Activated CD8-positive, alpha-beta memory T cell treated with anti-CD3 and anti-CD28 coated beads, Interleukin-2, amount 50 U/mL, for 1 hour (primary cell): ENCODE data around the gene NCDN.
"Not testable (repeated sequence)": the region's sequence is repeated elsewhere in the genome, so short reads cannot be mapped to it uniquely, and the experiment has no call there.

ENCODE experiments used
- DNase-seq: peaks from one replicate; pipeline ENCODE4 v3.0.0-alpha.2; 2020; ENCODE audit errors: extremely low read depth

The NCDN gene

DNA sequence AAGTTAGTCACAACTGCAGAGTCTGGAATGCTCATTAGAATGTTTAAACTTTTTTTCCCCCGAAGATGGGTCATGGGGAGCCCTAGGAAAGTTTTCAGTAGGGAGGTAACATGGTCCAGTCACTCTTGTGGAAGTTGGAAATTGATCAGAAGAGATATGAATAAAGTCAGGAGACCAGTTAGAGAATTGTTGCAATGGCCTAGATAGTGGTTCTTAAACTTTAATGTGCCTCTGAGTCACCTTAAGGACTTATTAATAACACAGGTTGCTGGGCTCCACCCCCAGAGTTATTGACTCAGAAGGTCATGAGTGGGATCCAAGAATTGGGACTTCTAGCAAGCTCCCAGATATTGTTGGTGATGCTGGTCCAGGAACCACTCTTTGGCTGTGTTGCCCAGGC lies 12.3 kb downstream of the NCDN start:
- DNase-seq = no peak

DNA sequence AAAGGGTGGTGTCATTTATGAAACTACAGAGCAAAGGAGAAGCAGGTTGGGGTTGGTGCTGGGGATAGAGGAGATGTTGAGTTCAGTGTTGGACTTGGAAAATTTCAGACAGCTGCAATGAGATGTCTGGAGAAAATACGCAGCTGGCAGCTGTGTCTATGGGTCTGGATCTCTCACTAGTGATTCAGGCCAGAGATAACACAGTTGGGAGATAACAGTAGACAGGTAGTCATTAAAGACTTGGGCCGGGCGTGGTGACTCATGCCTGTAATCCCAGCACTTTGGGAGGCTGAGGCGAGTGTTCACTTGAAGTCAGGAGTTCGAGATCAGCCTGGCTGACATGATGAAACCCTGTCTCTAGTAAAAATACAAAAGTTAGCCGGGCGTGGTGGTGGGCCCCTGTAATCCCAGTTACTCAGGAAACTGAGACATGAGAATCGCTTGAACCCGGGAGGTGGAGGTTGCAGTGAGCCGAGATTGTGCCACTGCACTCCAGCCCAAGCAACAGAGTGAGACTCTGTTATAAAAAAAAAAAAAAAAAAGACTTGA lies 13.1 kb downstream of the NCDN start:
- DNase-seq = no peak

DNA sequence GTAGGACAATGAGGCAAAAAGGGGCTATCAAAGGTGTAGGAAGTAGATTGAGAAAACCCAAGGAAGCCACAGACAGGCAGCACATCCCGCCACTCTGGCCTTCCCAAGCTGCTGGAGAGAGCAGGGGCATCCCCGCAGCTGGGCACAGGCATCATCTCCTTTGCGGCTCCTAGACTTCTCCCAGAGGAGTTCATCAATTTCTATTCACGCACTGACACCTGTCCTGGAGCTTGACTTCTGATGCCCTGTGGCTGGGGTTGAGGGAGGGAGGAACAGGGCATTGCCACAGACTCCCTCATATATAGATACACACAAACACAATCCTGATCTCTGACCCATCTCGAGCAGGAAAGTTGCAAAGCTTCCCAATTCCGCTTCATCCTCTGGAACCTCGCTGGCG lies 13.7 kb downstream of the NCDN start:
- no peak for DNase-seq

DNA sequence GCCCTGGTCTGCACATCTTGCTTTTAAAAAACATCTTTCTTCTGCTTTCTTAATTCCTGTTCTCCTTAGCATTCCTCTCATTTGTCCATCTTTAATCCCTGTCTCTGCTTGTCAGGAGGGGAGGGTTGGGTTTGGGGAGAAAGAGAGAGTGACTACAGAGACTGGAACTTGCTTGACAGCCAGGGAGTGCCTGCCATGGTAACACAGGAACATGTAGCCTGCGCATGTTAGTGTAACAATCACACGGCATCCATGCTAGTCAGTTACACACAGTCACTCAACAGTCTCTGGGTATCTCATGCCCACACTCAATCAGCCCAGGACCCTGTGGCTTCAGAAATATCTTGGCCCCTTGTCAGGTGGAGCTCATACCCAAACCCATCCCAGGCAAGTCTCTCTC lies 14.7 kb downstream of the NCDN start:
- no peak for DNase-seq

DNA sequence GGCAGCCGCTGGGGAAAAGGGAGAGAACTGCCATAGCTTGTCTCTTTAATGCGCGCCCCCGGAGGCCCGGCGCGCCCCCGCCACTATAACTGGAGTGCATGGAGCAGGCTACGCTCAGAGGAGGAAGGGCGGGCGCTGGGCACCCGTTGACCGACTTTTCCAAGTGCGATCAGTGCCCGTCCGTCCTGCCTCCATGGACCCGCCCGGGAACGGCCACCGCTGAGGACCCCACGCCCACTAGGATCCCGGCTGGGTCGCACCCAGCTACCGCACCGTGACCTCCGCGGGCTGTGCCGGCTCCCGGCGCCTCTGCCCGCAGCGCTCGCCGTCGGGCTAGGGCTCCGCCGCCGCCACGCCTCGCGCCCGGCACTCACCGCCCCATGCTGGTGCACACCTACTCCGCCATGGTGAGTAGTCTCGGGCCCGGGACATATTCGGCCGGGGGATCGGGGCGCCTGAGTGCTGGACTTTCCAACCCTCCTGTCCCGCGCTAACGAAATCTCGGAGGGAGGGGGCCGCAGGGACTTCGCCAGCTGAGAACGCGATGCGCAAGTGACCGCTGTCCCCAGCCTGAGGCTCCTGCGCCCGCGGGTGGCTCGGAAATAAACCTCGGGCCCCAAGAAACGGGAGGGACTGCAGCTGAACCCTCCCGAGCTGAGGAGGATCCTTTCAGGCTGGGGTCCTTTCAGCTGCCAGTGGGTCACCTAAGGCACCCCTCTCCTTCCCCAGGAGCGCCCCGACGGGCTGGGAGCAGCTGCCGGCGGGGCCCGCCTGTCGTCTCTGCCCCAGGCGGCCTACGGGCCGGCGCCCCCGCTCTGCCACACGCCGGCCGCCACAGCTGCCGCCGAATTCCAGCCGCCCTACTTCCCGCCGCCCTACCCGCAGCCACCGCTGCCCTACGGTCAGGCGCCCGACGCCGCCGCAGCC lies 15.9 kb downstream of the NCDN start, which contains the start of gene TFAP2E:
TSS of gene TFAP2E (plus strand) at position 117 of the 927 bp plus-strand sequence. CDS start at position 381, 264 bp downstream.
- no peak for DNase-seq

DNA sequence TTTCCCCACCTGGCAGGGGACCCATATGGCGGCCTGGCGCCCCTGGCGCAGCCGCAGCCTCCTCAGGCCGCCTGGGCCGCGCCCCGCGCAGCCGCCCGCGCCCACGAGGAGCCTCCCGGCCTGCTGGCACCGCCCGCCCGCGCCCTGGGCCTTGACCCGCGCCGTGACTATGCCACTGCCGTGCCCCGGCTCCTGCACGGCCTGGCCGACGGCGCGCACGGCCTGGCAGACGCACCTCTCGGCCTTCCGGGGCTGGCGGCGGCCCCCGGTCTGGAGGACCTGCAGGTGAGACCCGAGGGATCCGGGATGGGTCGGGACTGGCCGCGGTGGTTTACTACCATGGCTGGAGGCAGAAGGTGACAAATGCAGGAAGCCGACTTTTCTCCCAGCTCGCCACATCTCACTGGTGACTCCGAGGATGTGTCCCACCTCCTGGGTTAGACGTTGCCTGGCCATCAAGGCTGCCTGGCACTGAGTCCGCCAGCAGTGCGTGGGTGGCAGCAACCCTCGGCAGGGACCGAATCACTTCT lies 16.6 kb downstream of the NCDN start:
- DNase-seq = no peak

DNA sequence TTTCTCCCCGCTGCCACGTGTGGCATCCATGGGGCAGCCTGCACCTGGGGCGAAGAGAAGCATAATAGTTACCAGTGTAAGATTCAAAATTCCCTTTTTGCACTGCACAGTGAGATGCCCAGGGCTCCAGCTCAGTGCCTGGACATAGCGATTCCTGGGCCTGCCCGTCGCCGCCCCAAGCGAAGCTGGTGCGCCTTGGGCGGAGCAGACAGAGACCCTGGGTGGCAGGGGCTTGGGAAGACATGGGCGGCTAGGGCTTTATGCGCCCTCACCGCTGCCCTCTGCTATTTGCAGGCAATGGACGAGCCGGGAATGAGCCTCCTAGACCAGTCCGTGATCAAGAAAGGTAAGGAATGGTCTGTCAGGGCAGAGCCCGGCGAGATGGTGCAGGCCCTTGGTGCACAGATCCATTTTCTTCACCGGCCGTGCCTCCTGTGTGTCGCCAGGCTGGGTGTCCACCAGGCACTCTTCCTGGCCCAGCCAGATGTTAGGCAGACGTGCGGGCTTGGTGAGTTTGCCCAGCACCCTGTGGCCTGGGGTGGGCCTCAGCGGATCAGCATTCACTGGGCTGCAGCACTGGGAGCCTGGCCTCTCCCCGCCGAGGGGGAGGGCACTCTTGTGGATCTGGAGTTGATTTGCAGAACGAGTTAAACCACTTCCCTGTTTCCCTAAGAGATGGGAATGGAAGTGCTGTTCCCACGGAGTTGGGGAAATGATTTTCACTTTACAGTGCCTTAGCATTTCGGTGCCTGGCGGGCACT lies 17.2 kb downstream of the NCDN start:
- no peak for DNase-seq

DNA sequence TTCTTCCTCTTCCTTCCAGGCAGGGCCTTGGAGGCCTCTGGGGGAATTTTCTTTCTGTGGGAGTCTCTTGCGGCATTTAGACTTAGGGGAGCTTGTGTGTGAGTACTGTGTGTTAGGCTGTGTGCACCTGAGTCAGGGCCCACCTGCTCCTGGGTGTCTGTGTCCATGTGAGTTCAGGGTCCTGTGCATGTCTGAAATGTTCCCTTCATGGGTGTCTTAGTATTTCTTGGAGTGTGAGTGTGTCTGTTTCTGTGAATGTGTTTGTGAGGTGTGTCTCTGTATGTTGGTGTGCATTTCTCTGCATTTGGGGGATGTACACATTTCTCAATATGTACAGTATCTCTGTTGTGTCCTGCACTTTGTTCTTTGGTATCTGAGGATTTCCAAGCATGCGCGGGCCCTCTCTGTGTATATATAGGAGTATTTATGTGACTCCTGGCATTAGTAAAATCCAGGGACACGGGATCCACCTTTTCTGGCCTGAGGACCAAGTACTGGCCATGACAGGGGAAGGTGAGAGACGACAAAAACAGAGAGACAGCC lies 17.9 kb downstream of the NCDN start:
- no peak for DNase-seq

DNA sequence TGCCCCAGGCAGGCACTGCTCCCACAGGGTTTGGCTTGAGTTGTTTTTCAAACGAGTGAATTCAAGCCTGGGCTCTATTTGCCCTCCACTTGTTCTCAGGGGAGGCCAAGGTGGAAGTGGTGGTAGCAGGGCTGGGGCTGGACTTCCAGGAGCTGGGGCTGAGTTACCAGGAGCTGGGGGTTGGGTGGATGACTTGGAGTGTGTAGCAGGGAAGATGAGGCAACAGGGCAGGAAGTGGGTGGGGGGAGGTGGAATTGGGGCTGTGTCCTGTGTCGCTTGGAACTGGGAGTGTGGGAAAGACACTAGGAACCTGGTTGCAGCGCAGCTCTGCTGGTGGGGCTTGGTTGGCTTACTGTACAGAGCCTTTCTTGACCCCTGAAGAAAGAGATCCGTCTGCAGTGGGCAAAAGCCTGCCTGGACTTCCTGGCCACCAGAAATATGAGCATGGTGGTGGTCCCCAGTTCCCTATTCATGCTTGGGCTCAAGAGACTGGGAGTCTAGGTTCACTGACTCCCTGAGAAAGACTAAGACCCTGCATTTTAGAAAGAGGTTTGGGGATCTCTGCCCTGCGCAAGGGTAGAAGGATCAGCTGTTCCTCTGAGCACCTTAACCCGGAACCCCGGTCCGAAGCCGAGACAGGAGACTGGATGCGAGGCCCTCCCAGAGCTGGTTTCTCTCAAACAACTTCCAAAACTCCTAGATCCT lies 18.6 kb downstream of the NCDN start:
- DNase-seq = no peak

DNA sequence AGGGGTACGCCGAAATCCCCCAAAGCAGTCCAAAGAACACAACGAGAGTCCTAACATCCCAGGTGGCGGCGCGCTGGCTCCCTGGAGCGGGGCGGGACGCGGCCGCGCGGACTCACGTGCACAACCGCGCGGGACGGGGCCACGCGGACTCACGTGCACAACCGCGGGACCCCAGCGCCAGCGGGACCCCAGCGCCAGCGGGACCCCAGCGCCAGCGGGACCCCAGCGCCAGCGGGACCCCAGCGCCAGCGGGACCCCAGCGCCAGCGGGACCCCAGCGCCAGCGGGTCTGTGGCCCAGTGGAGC lies 19.1 kb downstream of the NCDN start:
- DNase-seq = not testable (repeated sequence)

DNA sequence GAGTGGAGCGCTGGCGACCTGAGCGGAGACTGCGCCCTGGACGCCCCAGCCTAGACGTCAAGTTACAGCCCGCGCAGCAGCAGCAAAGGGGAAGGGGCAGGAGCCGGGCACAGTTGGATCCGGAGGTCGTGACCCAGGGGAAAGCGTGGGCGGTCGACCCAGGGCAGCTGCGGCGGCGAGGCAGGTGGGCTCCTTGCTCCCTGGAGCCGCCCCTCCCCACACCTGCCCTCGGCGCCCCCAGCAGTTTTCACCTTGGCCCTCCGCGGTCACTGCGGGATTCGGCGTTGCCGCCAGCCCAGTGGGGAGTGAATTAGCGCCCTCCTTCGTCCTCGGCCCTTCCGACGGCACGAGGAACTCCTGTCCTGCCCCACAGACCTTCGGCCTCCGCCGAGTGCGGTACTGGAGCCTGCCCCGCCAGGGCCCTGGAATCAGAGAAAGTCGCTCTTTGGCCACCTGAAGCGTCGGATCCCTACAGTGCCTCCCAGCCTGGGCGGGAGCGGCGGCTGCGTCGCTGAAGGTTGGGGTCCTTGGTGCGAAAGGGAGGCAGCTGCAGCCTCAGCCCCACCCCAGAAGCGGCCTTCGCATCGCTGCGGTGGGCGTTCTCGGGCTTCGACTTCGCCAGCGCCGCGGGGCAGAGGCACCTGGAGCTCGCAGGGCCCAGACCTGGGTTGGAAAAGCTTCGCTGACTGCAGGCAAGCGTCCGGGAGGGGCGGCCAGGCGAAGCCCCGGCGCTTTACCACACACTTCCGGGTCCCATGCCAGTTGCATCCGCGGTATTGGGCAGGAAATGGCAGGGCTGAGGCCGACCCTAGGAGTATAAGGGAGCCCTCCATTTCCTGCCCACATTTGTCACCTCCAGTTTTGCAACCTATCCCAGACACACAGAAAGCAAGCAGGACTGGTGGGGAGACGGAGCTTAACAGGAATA lies 19.7 kb downstream of the NCDN start:
- DNase-seq = no peak

DNA sequence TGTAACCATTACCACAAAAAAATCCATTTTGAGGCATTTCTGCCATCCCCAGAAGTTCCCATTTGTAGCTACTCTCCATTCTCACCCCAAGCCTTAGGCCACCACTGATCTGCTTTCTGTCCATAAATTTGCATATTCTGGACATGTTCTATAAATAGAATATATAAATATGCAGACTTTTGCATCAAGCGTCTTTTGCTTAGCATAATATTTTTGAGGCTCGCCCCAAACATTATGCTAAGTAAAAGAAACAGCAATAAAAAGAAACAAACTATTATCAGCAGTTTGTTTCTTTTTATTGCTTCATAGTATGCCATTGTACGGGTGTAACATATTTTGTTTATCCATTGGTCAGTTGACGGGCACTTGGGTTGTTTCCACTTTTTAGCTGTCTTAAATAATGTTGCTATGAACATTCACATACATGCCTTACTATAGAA lies 23.4 kb downstream of the NCDN start:
- no peak for DNase-seq

DNA sequence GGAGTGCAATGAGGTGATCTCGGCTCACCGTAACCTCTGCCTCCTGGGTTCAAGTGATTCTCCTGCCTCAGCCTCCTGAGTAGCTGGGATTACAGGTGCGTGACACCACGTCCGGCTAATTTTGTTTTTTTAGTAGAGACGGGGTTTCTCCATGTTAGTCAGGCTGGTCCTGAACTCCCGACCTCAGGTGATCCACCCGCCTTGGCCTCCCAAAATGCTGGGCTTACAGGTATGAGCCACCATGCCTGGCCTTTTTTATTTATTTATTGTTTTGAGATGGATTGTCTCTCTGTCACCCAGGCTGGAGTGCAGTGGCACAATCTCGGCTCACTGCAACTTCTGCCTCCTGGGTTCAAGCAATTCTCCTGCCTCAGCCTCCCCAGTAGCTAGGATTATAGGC lies 24.0 kb downstream of the NCDN start:
- not testable (repeated sequence) for DNase-seq

DNA sequence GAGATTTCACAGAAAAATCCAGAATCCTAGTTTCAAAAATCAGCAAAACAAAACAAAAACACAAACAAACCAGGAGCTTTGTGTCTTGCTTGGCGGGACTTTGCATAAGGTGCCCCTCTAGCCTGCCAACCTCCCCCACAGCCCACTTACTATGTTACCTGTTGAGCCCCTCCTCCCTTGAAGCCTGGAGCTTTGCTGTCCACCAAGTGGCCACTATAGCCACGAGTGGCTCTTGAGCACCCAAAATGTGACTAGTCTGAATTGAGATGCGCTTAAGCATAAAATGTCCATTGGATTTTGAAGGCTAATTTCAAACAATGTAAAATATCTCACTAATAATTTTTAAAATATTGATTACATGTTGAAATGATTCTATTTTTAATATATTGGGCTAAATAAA lies 27.7 kb downstream of the NCDN start:
- no peak for DNase-seq

DNA sequence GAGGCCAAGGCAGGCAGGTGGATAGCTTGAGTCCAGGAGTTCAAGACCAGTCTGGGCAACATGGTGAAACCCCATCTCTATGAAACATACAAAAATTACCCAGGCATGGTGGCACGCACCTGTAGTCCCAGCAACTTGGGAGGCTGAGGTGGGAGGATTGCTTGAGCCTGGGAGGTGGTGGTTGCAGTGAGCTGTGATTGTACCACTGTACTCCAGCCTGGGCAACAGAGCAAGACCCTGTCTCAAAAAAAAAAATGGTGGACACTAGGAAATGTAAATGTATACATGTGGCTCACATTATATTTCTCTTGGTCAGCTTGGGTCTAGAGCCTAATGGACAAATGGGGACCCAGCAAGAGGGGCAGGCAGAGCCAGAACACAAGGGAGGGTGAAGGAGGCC lies 28.2 kb downstream of the NCDN start:
- not testable (repeated sequence) for DNase-seq

DNA sequence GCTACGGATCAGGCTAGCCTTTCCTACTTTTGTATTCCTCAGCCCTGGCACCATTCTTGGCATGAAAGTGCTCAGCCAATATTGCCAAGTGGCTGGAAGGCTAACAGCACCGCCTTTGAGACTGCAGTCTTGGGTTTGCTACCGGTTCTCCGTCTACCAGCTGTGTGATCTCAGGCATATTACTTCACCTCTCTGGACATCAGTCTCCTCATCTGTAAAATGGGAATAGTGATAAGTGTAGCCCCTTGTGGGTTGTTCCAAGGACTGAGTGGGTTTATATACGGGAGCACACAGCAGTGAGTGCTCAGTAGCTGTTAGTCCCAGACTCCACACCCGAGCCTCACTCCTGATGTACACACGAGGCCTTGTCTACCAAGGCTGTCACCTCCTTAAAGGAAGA lies 29.2 kb downstream of the NCDN start:
- no peak for DNase-seq

DNA sequence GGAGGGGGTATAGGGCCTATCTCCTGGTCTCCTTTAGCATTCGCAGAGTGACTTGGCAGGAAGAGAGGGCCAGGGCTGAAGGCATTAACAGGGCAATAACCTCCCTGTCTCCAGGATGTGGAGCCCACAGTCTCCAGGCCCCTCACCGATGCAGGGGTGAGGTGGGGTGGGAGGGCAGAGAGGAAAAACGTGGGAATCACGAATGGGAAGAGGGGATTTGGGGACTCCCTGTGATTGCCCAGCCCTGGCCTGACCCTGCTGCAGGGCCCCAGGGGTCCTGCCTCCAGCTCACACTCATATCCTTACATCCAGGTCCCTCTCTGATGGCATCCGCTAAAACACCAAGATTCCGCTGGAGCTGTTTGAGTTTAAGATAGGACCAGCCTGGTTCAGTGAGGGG lies 30.1 kb downstream of the NCDN start:
- no peak for DNase-seq

DNA sequence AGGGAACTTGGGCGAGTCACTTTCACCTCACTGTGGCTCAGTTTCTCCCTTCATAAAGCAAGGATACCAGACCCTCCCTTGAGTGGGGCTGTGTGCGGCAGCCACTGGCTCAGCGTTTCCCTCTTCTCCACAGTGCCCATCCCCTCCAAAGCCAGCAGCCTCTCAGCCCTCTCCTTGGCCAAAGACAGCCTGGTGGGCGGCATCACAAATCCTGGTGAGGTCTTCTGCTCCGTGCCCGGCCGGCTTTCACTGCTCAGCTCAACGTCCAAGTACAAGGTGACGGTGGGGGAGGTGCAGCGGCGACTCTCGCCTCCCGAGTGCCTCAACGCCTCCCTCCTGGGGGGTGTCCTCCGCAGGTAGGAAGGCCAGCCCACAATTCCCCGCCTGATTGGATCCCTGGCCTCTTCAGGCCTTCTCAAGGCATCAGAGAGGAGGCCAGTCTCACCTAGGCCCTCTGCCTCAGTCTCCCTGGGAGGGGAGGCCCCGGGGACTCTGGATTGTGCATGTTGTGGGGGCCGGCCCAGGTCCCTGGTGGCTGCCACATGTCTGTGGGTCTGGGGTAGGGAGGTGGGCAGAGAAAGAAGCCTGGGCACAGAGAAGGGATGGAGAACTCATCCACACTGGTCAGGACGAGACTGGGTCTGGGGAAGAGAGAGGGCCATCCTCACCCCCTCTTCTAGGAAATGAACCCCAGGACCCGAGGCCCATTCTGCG lies 30.8 kb downstream of the NCDN start:
- DNase-seq = no peak

DNA sequence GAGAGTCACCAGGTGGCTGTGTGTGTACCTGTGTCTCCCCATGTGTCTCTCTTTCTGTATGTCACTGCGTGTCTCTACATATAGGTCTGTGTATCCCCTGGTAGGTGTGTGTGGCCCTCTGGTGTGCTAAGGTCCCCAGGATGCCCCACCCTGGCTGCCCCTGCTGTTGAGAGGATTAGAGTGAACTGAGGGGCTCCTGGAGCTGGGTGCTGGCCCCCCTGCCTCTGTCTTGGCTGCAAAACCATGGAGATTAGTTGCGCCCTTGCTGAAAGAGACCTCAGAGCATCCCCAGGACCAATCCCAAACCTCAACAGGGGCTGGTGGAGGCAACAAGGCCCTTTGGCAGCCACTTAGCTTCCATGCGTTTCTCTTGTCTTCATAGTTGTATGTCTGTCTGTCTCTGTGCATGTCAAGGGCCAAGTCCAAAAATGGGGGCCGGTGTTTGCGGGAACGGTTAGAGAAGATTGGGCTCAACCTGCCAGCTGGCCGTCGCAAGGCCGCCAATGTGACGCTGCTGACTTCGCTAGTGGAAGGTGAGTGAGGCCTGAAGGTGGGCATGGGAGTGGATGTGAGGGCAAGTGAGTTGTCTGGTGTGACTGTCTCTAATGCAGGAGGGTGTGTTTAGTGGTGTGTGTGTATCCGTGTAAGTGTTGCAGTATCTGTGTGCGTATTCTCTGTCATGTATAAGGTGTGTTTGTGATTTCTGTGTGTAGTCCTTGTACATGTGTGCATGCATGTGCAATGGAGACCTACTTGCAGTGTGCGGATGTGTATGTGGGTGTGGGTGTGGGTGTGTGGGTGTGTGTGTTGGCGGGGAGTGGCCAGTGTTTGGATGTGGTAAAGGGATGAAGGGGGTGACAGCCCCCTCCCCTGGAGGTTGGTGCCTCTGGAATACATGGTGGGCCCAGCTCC lies 32.2 kb downstream of the NCDN start:
- no peak for DNase-seq
